ENCODE data around the gene ICAM2. TPM values are rescaled to one million over a fixed set of nuclear protein-coding genes. Genes with fewer than 3 reads are reported as not detected.
A peak's percentile ranks its signal among the peaks of the same experiment; 100 is the strongest.

ICAM2 gene
- total RNA-seq, 4 donors from 2014 or later = 7.2 to 71.1 (median 36.7) TPM

- H3K27me3 ChIP-seq = peaks cover 57% of the 10 kb centered on the region
- TF ChIP-seq CTCF (IDR thresholded peaks at IDR 0.05) = no peak
- no peak for TF ChIP-seq POLR2AphosphoS5 (IDR thresholded peaks at IDR 0.05)
- TF ChIP-seq POLR2A (IDR thresholded peaks at IDR 0.05) = no peak
- TF ChIP-seq EP300 (IDR thresholded peaks at IDR 0.05) = no peak
- H3K27ac ChIP-seq = no peak overlapping the region
- WGBS, 2 donors (ENCODE audit: low coverage in 1 of 2) = 78 to 100% methylated on average over 1 to 6 of the region's 11 CpGs
- H3K4me3 ChIP-seq = no peak overlapping the region
- no peak for ATAC-seq
- no peaks in the 10 kb centered on the region for H3K9me3 ChIP-seq
- no peaks in the 10 kb centered on the region for H3K36me3 ChIP-seq
- peaks cover 0 to 29% (median 13%) of the 10 kb centered on the region in 3 donors for H3K4me1 ChIP-seq
These were observed 28.8 kb downstream of the ICAM2 start for GRCh38 chr17:63991611-63992010.

- TF ChIP-seq EP300 (IDR thresholded peaks at IDR 0.05) (no peak), POLR2AphosphoS5 (IDR thresholded peaks at IDR 0.05) (no peak), POLR2A (IDR thresholded peaks at IDR 0.05) (no peak)
- no peak overlapping the region for H3K4me3 ChIP-seq
- H3K27me3 ChIP-seq = peaks cover 51% of the 10 kb centered on the region
- ATAC-seq = no peak
- H3K4me1 ChIP-seq = peaks cover 0 to 42% (median 22%) of the 10 kb centered on the region in 3 donors
- H3K36me3 ChIP-seq = no peaks in the 10 kb centered on the region
- no peak overlapping the region for H3K27ac ChIP-seq
- no peaks in the 10 kb centered on the region for H3K9me3 ChIP-seq
- WGBS, 2 donors (ENCODE audit: low coverage in 1 of 2) = 84 to 89% methylated on average over 10 to 18 of the region's 21 CpGs
These were observed 30.6 kb downstream of the ICAM2 start for GRCh38 chr17:63989622-63990345.

- H3K4me3 ChIP-seq = no peak overlapping the region
- no peaks in the 10 kb centered on the region for H3K9me3 ChIP-seq
- H3K27ac ChIP-seq = no peak overlapping the region
- peaks cover 0 to 50% (median 30%) of the 10 kb centered on the region in 3 donors for H3K4me1 ChIP-seq
- TF ChIP-seq CTCF (IDR thresholded peaks at IDR 0.05) (no peak), POLR2AphosphoS5 (IDR thresholded peaks at IDR 0.05) (no peak), POLR2A (IDR thresholded peaks at IDR 0.05) (no peak), EP300 (IDR thresholded peaks at IDR 0.05) (no peak)
- H3K27me3 ChIP-seq = peaks cover 51% of the 10 kb centered on the region
- no peaks in the 10 kb centered on the region for H3K36me3 ChIP-seq
- no peak for ATAC-seq
- 0 to 80% methylated on average over 1 of the region's 35 CpGs for WGBS, 2 donors (ENCODE audit: low coverage in 1 of 2)
These were observed 31.5 kb downstream of the ICAM2 start for GRCh38 chr17:63988741-63989621.

- Histone ChIP-seq H3K36me3 (no peaks in the 10 kb centered on the region), H3K4me3 (no peak overlapping the region), H3K9me3 (no peaks in the 10 kb centered on the region), H3K4me1 (peaks cover 0 to 59% (median 38%) of the 10 kb centered on the region in 3 donors), H3K27me3 (peaks cover 51% of the 10 kb centered on the region), H3K27ac (no peak overlapping the region)
- 86% methylated on average over 1 of the region's 5 CpGs; no CpG with 5 or more reads in 1 of the 2 donors for WGBS, 2 donors (ENCODE audit: low coverage in 1 of 2)
- no peak for TF ChIP-seq POLR2AphosphoS5 (IDR thresholded peaks at IDR 0.05)
- ATAC-seq = no peak
These were observed 32.3 kb downstream of the ICAM2 start for GRCh38 chr17:63988127-63988478.

GRCh38 chr17:63987221-63988126 lies 33.0 kb downstream of the ICAM2 start:
- Histone ChIP-seq H3K36me3 (no peaks in the 10 kb centered on the region), H3K4me3 (no peak overlapping the region), H3K27me3 (peaks cover 48% of the 10 kb centered on the region), H3K4me1 (peaks cover 0 to 62% (median 40%) of the 10 kb centered on the region in 3 donors), H3K27ac (peak overlapping the region in 1 of 4 donors; percentile 38), H3K9me3 (no peaks in the 10 kb centered on the region)
- WGBS, 2 donors (ENCODE audit: low coverage in 1 of 2) = 63% methylated on average over 2 of the region's 18 CpGs; no CpG with 5 or more reads in 1 of the 2 donors
- ATAC-seq = no peak
- no peak for TF ChIP-seq POLR2A (IDR thresholded peaks at IDR 0.05)
- no peak for TF ChIP-seq POLR2AphosphoS5 (IDR thresholded peaks at IDR 0.05)
- TF ChIP-seq EP300 (IDR thresholded peaks at IDR 0.05) = no peak
- TF ChIP-seq CTCF (IDR thresholded peaks at IDR 0.05) = no peak

Measured in gastroesophageal sphincter (tissue), 4 donors.